ENCODE results near the gene KCNC3. TPM values are rescaled to one million over a fixed set of nuclear protein-coding genes. Genes with fewer than 3 reads are reported as not detected.

Gene KCNC3
- total and polyA plus RNA-seq, 2 of the 13 experiments (the other 11 are each of a cell fraction or from before 2014, with no cell fraction given): 0.29 to 1.7 TPM

- H2AFZ ChIP-seq (ENCODE audit: low read length): no peak overlapping the region
- no peak overlapping the region for H3K4me3 ChIP-seq (replicated peaks in 1 of 3; ENCODE audit: insufficient read depth in 1 of 3, low read depth in 2 of 3, low read length in 3 of 3)
- POLR2A ChIA-PET: interaction anchor here (0.9 kb wide), 1 partner anchor 15 kb away, joined by 3 read pairs; the partner anchor contains the start of gene KCNC3
Measured at GRCh38 chr19:50313812-50314536, 15.2 kb downstream of the KCNC3 start.

GRCh38 chr19:50312967-50313811 is 16.0 kb downstream of the KCNC3 start:
- no TSS peak for BruUV-seq (replicated peaks)
- no peak for FAIRE-seq
- no peak for DNase-seq (ENCODE audit: low spot score)
- no peaks in the 10 kb centered on the region for H3K27me3 ChIP-seq (ENCODE audit: control insufficient read depth in 1 of 2, insufficient read depth in 2 of 2, low read length in 2 of 2)
- peaks cover 13% of the 10 kb centered on the region for H3K4me1 ChIP-seq (ENCODE audit: insufficient read depth, low read length)
- no peaks in the 10 kb centered on the region for H3K36me3 ChIP-seq (replicated peaks in 1 of 2; ENCODE audit: control insufficient read depth in 1 of 2, insufficient read depth in 2 of 2, low read length in 2 of 2)
- H3K4me2 ChIP-seq (ENCODE audit: low read depth, low read length): peak overlapping the region; percentile 81
- no peaks in the 10 kb centered on the region for H3K79me2 ChIP-seq (ENCODE audit: insufficient read depth, low read length)
- H3K27ac ChIP-seq (ENCODE audit: extremely low read length, insufficient read depth, low read length): no peak overlapping the region
- ChIA-PET POLR2A (interaction anchor here (0.9 to 1.2 kb wide), 2 partner anchors 12 to 16 kb away, joined by 3 to 7 read pairs (median 4); partner anchors contain the start of gene KCNC3), CTCF (ENCODE audit: low intra/inter-chr PET ratio, low total read pairs) (no interaction called here)
- no peak overlapping the region for H3K9ac ChIP-seq (ENCODE audit: insufficient read depth, low read depth, low read length)
- peak overlapping the region; percentile 51 to 77 (median 63); a peak in 4 of 6 replicates for H3K4me3 ChIP-seq (replicated peaks in 1 of 3; ENCODE audit: insufficient read depth in 1 of 3, low read depth in 2 of 3, low read length in 3 of 3)
- in situ Hi-C loops (cut with HindIII; ENCODE audit: extremely low pct_ligation_motif_present, low pct_unique_long_range_greater_than_20kb) (no loop called here), intact Hi-C loops (cut with micrococcal nuclease; ENCODE audit: unreplicated experiment) (no loop called here)
- H3K9me3 ChIP-seq (ENCODE audit: low read length): no peaks in the 10 kb centered on the region
- no peaks in the 10 kb centered on the region for H4K20me1 ChIP-seq (ENCODE audit: insufficient read depth, low read length)
- H2AFZ ChIP-seq (ENCODE audit: low read length): no peak overlapping the region
- WGBS (ENCODE audit: low lambda C conversion rate): 43% methylated on average over 22 of the region's 27 CpGs
- ATAC-seq: no peak
- TF ChIP-seq USF2 (IDR thresholded peaks at IDR 0.05; ENCODE audit: low read depth, low read length) (no peak), USF2 (CRISPR knock-in tag; IDR thresholded peaks at IDR 0.05; ENCODE audit: borderline replicate concordance) (no peak), ZNF7 (CRISPR knock-in tag; IDR thresholded peaks at IDR 0.05) (peak; percentile 73; the same call in 1 of the 2 replicates)

More at GRCh38 chr19:50313812-50314536, 15.2 kb downstream of the KCNC3 start:
- ATAC-seq (no peak), DNase-seq (ENCODE audit: low spot score) (no peak), FAIRE-seq (no peak)
- Histone ChIP-seq H4K20me1 (ENCODE audit: insufficient read depth, low read length) (no peaks in the 10 kb centered on the region), H3K4me2 (ENCODE audit: low read depth, low read length) (no peak overlapping the region; the same call in 1 of the 2 replicates), H3K79me2 (ENCODE audit: insufficient read depth, low read length) (no peaks in the 10 kb centered on the region), H3K27me3 (ENCODE audit: control insufficient read depth in 1 of 2, insufficient read depth in 2 of 2, low read length in 2 of 2) (no peaks in the 10 kb centered on the region), H3K9me3 (ENCODE audit: low read length) (no peaks in the 10 kb centered on the region), H3K4me1 (ENCODE audit: insufficient read depth, low read length) (peaks cover 13% of the 10 kb centered on the region), H3K9ac (ENCODE audit: insufficient read depth, low read depth, low read length) (no peak overlapping the region), H3K27ac (ENCODE audit: extremely low read length, insufficient read depth, low read length) (no peak overlapping the region), H3K36me3 (replicated peaks in 1 of 2; ENCODE audit: control insufficient read depth in 1 of 2, insufficient read depth in 2 of 2, low read length in 2 of 2) (no peaks in the 10 kb centered on the region)
- 48% methylated on average over 20 of the region's 20 CpGs for WGBS (ENCODE audit: low lambda C conversion rate)
- in situ Hi-C loops (cut with HindIII; ENCODE audit: extremely low pct_ligation_motif_present, low pct_unique_long_range_greater_than_20kb) (no loop called here), intact Hi-C loops (cut with micrococcal nuclease; ENCODE audit: unreplicated experiment) (no loop called here)
- TF ChIP-seq SNRNP70 (IDR thresholded peaks at IDR 0.05; ENCODE audit: low read depth, low read length) (no peak), SRY (CRISPR knock-in tag; IDR thresholded peaks at IDR 0.05) (no peak), MLX (CRISPR knock-in tag; IDR thresholded peaks at IDR 0.05) (no peak), MXI1 (IDR thresholded peaks at IDR 0.05; ENCODE audit: borderline replicate concordance, low read depth, low read length) (no peak)
- CTCF ChIA-PET (ENCODE audit: low intra/inter-chr PET ratio, low total read pairs): no interaction called here
- no TSS peak for BruUV-seq (replicated peaks)

Measured in HepG2 (cell line).